ENCODE measurements around the gene MBLAC1. TPM values are rescaled to one million over a fixed set of nuclear protein-coding genes. Genes with fewer than 3 reads are reported as not detected.

Gene MBLAC1
- total RNA-seq, 1 experiment from 2014 or later, result 5.2 TPM

DNA sequence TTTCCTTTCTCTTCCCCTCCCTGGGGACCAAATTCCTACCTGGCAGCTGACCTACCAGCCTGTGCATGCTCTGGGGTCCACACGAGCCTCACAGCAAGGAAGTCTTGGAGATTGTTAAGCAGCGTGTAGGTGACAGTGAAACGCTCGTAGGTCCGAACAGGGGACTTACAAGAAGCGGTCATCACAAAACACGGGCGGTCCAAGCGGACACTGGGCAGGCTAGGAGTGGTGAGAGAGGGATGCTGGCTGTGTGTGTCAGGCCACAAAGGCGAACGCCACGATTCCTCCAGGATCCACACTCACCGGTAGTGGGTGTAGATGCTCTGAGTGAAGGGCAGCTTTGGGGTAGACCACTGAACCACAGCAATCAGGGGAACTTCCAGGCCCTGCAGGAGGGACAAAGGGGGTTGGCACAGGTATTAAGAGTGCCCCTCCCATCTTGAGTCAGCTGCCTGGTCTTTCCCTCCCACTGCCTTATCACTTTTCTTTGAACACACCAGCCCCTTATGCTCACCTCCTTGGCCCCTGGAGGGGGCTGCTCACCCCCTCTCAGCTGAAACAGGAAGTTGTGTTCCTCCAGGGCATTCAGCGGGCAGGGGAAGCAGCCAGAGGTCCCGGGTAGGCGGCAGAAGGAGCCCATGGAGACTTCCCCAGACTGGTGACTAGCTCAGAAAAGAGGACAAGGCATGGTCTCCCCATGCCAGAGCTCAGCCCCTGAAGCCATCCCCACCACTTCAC lies 29.7 kb downstream of the MBLAC1 start:
- no peaks in the 10 kb centered on the region for H3K9me3 ChIP-seq (ENCODE audit: control insufficient read depth, insufficient read depth, low read depth, low read length)
- CTCF ChIA-PET, result interaction anchor here (0.5 kb wide), 1 partner anchor 22 kb away, joined by 9 read pairs; no protein-coding TSS in a partner anchor
- no TSS peak for BruUV-seq (replicated peaks)
- peaks cover 44% of the 10 kb centered on the region for H3K4me1 ChIP-seq (ENCODE audit: control insufficient read depth, insufficient read depth, low read length)
- peaks cover 6% of the 10 kb centered on the region for H3K36me3 ChIP-seq (ENCODE audit: control insufficient read depth, insufficient read depth, low read length)
- no peak for DNase-seq (ENCODE audit: low read depth, low spot score)
- intact Hi-C loops (cut with micrococcal nuclease; ENCODE audit: unreplicated experiment), result no loop called here
- TF ChIP-seq SIN3A (IDR thresholded peaks at IDR 0.05; ENCODE audit: borderline replicate concordance, insufficient read depth, low read depth, low read length) (no peak), CTCF (IDR thresholded peaks at IDR 0.05) (no peak), POLR2AphosphoS5 (IDR thresholded peaks at IDR 0.05; ENCODE audit: low read depth, low read length) (no peak), TCF7L2 (IDR thresholded peaks at IDR 0.05; ENCODE audit: low read depth, low read length) (no peak)
- TF ChIP-seq, protein P1, sequence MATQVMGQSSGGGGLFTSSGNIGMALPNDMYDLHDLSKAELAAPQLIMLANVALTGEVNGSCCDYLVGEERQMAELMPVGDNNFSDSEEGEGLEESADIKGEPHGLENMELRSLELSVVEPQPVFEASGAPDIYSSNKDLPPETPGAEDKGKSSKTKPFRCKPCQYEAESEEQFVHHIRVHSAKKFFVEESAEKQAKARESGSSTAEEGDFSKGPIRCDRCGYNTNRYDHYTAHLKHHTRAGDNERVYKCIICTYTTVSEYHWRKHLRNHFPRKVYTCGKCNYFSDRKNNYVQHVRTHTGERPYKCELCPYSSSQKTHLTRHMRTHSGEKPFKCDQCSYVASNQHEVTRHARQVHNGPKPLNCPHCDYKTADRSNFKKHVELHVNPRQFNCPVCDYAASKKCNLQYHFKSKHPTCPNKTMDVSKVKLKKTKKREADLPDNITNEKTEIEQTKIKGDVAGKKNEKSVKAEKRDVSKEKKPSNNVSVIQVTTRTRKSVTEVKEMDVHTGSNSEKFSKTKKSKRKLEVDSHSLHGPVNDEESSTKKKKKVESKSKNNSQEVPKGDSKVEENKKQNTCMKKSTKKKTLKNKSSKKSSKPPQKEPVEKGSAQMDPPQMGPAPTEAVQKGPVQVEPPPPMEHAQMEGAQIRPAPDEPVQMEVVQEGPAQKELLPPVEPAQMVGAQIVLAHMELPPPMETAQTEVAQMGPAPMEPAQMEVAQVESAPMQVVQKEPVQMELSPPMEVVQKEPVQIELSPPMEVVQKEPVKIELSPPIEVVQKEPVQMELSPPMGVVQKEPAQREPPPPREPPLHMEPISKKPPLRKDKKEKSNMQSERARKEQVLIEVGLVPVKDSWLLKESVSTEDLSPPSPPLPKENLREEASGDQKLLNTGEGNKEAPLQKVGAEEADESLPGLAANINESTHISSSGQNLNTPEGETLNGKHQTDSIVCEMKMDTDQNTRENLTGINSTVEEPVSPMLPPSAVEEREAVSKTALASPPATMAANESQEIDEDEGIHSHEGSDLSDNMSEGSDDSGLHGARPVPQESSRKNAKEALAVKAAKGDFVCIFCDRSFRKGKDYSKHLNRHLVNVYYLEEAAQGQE (IDR thresholded peaks at IDR 0.05; ENCODE audit: insufficient read depth in 1 of 2, low read depth in 2 of 2, low read length in 1 of 2), result no peak
- H3K27ac ChIP-seq (ENCODE audit: low read length), result peak overlapping the region; percentile 81
- POLR2A ChIA-PET, result interaction anchor here (0.6 kb wide), 1 partner anchor 39 kb away, joined by 3 read pairs; no protein-coding TSS in a partner anchor
- in situ Hi-C loops (cut with HindIII; ENCODE audit: low pct_unique_long_range_greater_than_20kb, low sequenced_read_pairs), result no loop called here
- H3K27me3 ChIP-seq (ENCODE audit: control insufficient read depth, insufficient read depth, low read length), result no peaks in the 10 kb centered on the region
- ATAC-seq, result no peak; the same call in 1 of the 2 replicates
- H3K4me3 ChIP-seq (ENCODE audit: low read depth in 2 of 2, low read length in 2 of 2), result peak overlapping the region; percentile 78 to 91

DNA sequence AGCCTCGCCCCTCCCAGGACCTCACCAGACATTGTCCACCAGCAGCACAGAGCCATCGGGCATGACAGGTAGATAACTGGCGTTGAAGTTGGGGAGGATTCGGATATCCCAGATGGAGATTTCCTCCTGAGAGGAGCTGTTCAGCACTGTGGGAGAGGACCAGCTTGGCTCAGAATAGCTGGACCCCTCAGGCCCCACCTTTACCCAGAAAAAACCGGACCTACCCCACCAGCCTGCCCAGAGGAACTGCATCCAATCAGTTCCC lies 30.2 kb downstream of the MBLAC1 start:
- Histone ChIP-seq H3K36me3 (ENCODE audit: control insufficient read depth, insufficient read depth, low read length) (peaks cover 6% of the 10 kb centered on the region), H3K4me1 (ENCODE audit: control insufficient read depth, insufficient read depth, low read length) (peaks cover 44% of the 10 kb centered on the region), H3K4me3 (ENCODE audit: low read depth in 2 of 2, low read length in 2 of 2) (peak overlapping the region; percentile 78 to 91), H3K9me3 (ENCODE audit: control insufficient read depth, insufficient read depth, low read depth, low read length) (no peaks in the 10 kb centered on the region), H3K27me3 (ENCODE audit: control insufficient read depth, insufficient read depth, low read length) (no peaks in the 10 kb centered on the region), H3K27ac (ENCODE audit: low read length) (peak overlapping the region; percentile 81)
- TF ChIP-seq POLR2AphosphoS5 (IDR thresholded peaks at IDR 0.05; ENCODE audit: low read depth, low read length) (no peak), SIN3A (IDR thresholded peaks at IDR 0.05; ENCODE audit: borderline replicate concordance, insufficient read depth, low read depth, low read length) (no peak), TCF7L2 (IDR thresholded peaks at IDR 0.05; ENCODE audit: low read depth, low read length) (no peak), CTCF (IDR thresholded peaks at IDR 0.05) (no peak)
- TF ChIP-seq, protein P1 (IDR thresholded peaks at IDR 0.05; ENCODE audit: insufficient read depth in 1 of 2, low read depth in 2 of 2, low read length in 1 of 2), result no peak
- ChIA-PET POLR2A (interaction anchor here (0.6 kb wide), 1 partner anchor 40 kb away, joined by 3 read pairs; no protein-coding TSS in a partner anchor), CTCF (no interaction called here)
- BruUV-seq (replicated peaks), result no TSS peak
- ATAC-seq (no peak), DNase-seq (ENCODE audit: low read depth, low spot score) (no peak)
- in situ Hi-C loops (cut with HindIII; ENCODE audit: low pct_unique_long_range_greater_than_20kb, low sequenced_read_pairs) (no loop called here), intact Hi-C loops (cut with micrococcal nuclease; ENCODE audit: unreplicated experiment) (no loop called here)

All from Panc1 (cell line).